Ishikawa (cell line): Measurements from ENCODE around the gene ATP2C2.

Experiments used
- CEBPB ChIP-seq: IDR thresholded peaks from 2 replicates; pipeline ENCODE4 v1.6.1; 2012
- CREB1 ChIP-seq: IDR thresholded peaks from 2 replicates; pipeline ENCODE4 v1.6.1; 2012; ENCODE audit warnings: low read depth
- EP300 ChIP-seq: IDR thresholded peaks from 2 replicates; pipeline ENCODE4 v1.6.1; 2012; ENCODE audit warnings: borderline replicate concordance
- FOXM1 ChIP-seq: IDR thresholded peaks from 2 replicates; pipeline ENCODE4 v1.6.1; 2012; ENCODE audit warnings: low read depth, borderline replicate concordance
- NFIC ChIP-seq: IDR thresholded peaks from 2 replicates; pipeline ENCODE4 v1.6.1; 2012
- TAF1 ChIP-seq: IDR thresholded peaks from 2 replicates; pipeline ENCODE4 v1.6.1; 2012; ENCODE audit warnings: low read depth, mild to moderate bottlenecking
- TCF12 ChIP-seq: IDR thresholded peaks from 2 replicates; pipeline ENCODE4 v1.6.1; 2012; ENCODE audit warnings: low read depth
- TEAD4 ChIP-seq: IDR thresholded peaks from 2 replicates; pipeline ENCODE4 v1.6.1; 2012
- YY1 ChIP-seq: IDR thresholded peaks from 2 replicates; pipeline ENCODE4 v1.6.1; 2012; ENCODE audit warnings: low read depth
- ZBTB7A ChIP-seq: IDR thresholded peaks from 2 replicates; pipeline ENCODE4 v1.6.1; 2012; ENCODE audit warnings: low read depth
- TF ChIP-seq, protein P1 (sequence below): IDR thresholded peaks from 2 replicates; pipeline ENCODE4 v1.6.1; 2012

DNA sequence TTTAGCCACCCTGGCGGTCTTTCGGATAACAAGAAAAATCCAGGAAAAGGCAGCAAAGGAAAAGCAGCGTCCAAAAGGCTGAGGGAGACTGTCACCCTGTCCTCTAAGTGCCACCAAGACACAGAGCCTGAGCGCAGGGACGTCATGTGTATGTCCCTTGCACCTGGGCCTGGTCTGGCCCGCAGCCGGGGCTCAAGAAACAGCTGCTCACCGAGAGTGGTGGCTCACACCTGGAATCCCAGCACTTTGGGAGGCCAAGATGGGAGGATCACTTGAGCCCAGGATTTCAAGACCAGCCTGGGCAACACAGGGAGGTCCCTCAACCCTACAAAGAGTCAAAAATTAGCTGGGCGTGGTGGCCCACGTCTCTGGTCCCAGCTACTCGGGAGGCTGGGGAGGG, 145.3 kb downstream of the ATP2C2 start:
- TF ChIP-seq ZBTB7A (no peak), EP300 (no peak), TCF12 (no peak), TAF1 (no peak), CEBPB (no peak), YY1 (no peak), FOXM1 (no peak), TEAD4 (no peak), CREB1 (no peak), NFIC (no peak)
- TF ChIP-seq, protein P1, sequence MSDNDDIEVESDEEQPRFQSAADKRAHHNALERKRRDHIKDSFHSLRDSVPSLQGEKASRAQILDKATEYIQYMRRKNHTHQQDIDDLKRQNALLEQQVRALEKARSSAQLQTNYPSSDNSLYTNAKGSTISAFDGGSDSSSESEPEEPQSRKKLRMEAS, result no peak
